Mammary microvascular endothelial cell (primary cell): ENCODE measurements around the gene NTF3. TPM values are rescaled to one million over a fixed set of nuclear protein-coding genes. Genes with fewer than 3 reads are reported as not detected.

ENCODE experiments used
- total RNA-seq: library from RNA; depleted of rRNA; stranded (reverse); fragments of >200 nt; gene quantifications from 2 replicates; pipeline ENCODE4 v1.2.3, GENCODE V29; 2015

The NTF3 gene
- total RNA-seq: 0.13 TPM in 1 of 2 replicates, not detected in the other

DNA sequence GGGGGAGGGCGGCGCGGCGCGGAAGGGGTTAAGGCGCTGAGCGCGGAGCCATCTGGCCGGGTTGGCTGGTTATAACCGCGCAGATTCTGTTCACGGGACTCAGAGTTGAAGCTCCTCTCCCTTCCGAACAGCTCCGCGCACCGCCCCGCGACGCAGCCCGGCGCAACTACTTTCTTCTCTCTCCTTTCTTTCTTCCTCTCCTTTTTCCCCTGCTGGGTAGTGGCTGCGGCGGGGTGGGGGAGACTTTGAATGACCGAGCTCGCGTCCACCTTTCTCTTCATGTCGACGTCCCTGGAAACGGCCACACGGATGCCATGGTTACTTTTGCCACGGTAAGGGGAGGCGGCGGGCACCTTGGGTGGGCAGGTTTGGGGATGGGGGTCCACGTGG, at the start of gene NTF3:
Gene NTF3, plus strand, starts transcription at position 98 of the 390 bp plus-strand sequence. Its CDS starts 217 bp downstream, at position 315.

